ENCODE results near the gene RASL10B. TPM values are rescaled to one million over a fixed set of nuclear protein-coding genes. Genes with fewer than 3 reads are reported as not detected.
A peak's percentile ranks its signal among the peaks of the same experiment; 100 is the strongest.

RASL10B gene
- total RNA-seq, 6 experiments from 2014 or later = 1.7 to 5.0 (median 1.8) TPM

- H3K27ac Mint-ChIP-seq = no peak overlapping the region; the same call in 1 of the 2 replicates
- H3K4me3 Mint-ChIP-seq = peak overlapping the region; percentile 45; the same call in 1 of the 2 replicates
- TF ChIP-seq CTCF (IDR thresholded peaks at IDR 0.05) = no peak
- H3K36me3 Mint-ChIP-seq (ENCODE audit: low read depth) = no peaks in the 10 kb centered on the region
- peaks cover 42% of the 10 kb centered on the region for H3K27me3 Mint-ChIP-seq (ENCODE audit: insufficient read depth)
- no peak for DNase-seq
- no peaks in the 10 kb centered on the region for H3K9me3 Mint-ChIP-seq
- peaks cover 10% of the 10 kb centered on the region for H3K4me1 Mint-ChIP-seq (ENCODE audit: low read depth)
Measured at GRCh38 chr17:35763767-35764122, 32.3 kb downstream of the RASL10B start.

GRCh38 chr17:35764123-35764991 is 32.9 kb downstream of the RASL10B start:
- H3K27me3 Mint-ChIP-seq (ENCODE audit: insufficient read depth) = peaks cover 42% of the 10 kb centered on the region
- H3K36me3 Mint-ChIP-seq (ENCODE audit: low read depth) = no peaks in the 10 kb centered on the region
- peak; percentile 69 for DNase-seq
- peaks cover 10% of the 10 kb centered on the region for H3K4me1 Mint-ChIP-seq (ENCODE audit: low read depth)
- H3K4me3 Mint-ChIP-seq = peak overlapping the region; percentile 78
- no peak overlapping the region; the same call in 1 of the 2 replicates for H3K27ac Mint-ChIP-seq
- peak; percentile 96 for TF ChIP-seq CTCF (IDR thresholded peaks at IDR 0.05)
- H3K9me3 Mint-ChIP-seq = no peaks in the 10 kb centered on the region

- no peak for DNase-seq
- Mint-ChIP-seq H3K4me1 (ENCODE audit: low read depth) (peaks cover 10% of the 10 kb centered on the region), H3K27ac (no peak overlapping the region), H3K36me3 (ENCODE audit: low read depth) (no peaks in the 10 kb centered on the region), H3K4me3 (peak overlapping the region; percentile 78; the same call in 1 of the 2 replicates), H3K9me3 (no peaks in the 10 kb centered on the region), H3K27me3 (ENCODE audit: insufficient read depth) (peaks cover 39% of the 10 kb centered on the region)
- TF ChIP-seq CTCF (IDR thresholded peaks at IDR 0.05) = no peak
Measured at GRCh38 chr17:35765086-35765710, 33.8 kb downstream of the RASL10B start.

- Mint-ChIP-seq H3K9me3 (no peaks in the 10 kb centered on the region), H3K4me3 (no peak overlapping the region), H3K4me1 (ENCODE audit: low read depth) (peaks cover 10% of the 10 kb centered on the region), H3K27ac (no peak overlapping the region), H3K36me3 (ENCODE audit: low read depth) (no peaks in the 10 kb centered on the region), H3K27me3 (ENCODE audit: insufficient read depth) (peaks cover 43% of the 10 kb centered on the region)
- no peak for DNase-seq
- no peak for TF ChIP-seq CTCF (IDR thresholded peaks at IDR 0.05)
Measured at GRCh38 chr17:35765756-35766488, 34.5 kb downstream of the RASL10B start.

GRCh38 chr17:35766489-35766877 is 35.0 kb downstream of the RASL10B start:
- Mint-ChIP-seq H3K9me3 (no peaks in the 10 kb centered on the region), H3K27ac (no peak overlapping the region), H3K4me1 (ENCODE audit: low read depth) (peaks cover 10% of the 10 kb centered on the region), H3K36me3 (ENCODE audit: low read depth) (no peaks in the 10 kb centered on the region), H3K27me3 (ENCODE audit: insufficient read depth) (peaks cover 38% of the 10 kb centered on the region), H3K4me3 (no peak overlapping the region)
- no peak for TF ChIP-seq CTCF (IDR thresholded peaks at IDR 0.05)
- no peak for DNase-seq

Measured in HFFc6 (cell line).